OCI-LY1 (cell line): Measurements from ENCODE around the gene LRRC71.

Source experiments
- H2AFZ ChIP-seq: fragments of 200-600 bp; sonication (generic), shearing (Covaris generic); 2 replicates; pipeline ENCODE4 v1.6.0; 2014; ENCODE audit warnings: antibody characterized with exemption, mild to moderate bottlenecking, low read length
- H3F3A ChIP-seq: fragments of 200-600 bp; sonication (generic), shearing (Covaris generic); 2 replicates; pipeline ENCODE4 v1.6.0; 2014; ENCODE audit warnings: mild to moderate bottlenecking, antibody characterized with exemption, low read length, moderate library complexity; ENCODE audit not compliant: insufficient read depth
- H3K27ac ChIP-seq: fragments of 200-600 bp; sonication (generic); 2 replicates; pipeline ENCODE4 v1.5.1; 2014; ENCODE audit warnings: low read length, mixed run types, mild to moderate bottlenecking, low read depth; ENCODE audit not compliant: poor library complexity, severe bottlenecking
- H3K27me3 ChIP-seq: fragments of 200-600 bp; sonication (generic); 2 replicates; pipeline ENCODE4 v1.6.0; 2014; ENCODE audit warnings: antibody characterized with exemption, mild to moderate bottlenecking, low read length, moderate library complexity; ENCODE audit not compliant: insufficient read depth
- H3K36me3 ChIP-seq: fragments of 200-600 bp; sonication (generic); 2 replicates; pipeline ENCODE4 v1.6.1; 2014; ENCODE audit warnings: mild to moderate bottlenecking, antibody characterized with exemption, low read length, moderate library complexity, mixed read lengths; ENCODE audit not compliant: insufficient read depth
- H3K4me1 ChIP-seq: fragments of 200-600 bp; sonication (generic); 2 replicates; pipeline ENCODE4 v1.5.1; 2014; ENCODE audit warnings: mild to moderate bottlenecking, low read length, moderate library complexity; ENCODE audit not compliant: insufficient read depth, severe bottlenecking
- H3K4me2 ChIP-seq: fragments of 200-600 bp; sonication (generic), shearing (Covaris generic); 2 replicates; pipeline ENCODE4 v1.6.1; 2014; ENCODE audit warnings: low read length
- H3K4me3 ChIP-seq: fragments of 200-600 bp; sonication (generic); 2 replicates; pipeline ENCODE4 v1.5.1; 2014; ENCODE audit warnings: low read length, low read depth, mild to moderate bottlenecking, mixed read lengths; ENCODE audit not compliant: poor library complexity, severe bottlenecking
- H3K79me2 ChIP-seq: fragments of 200-600 bp; shearing (Covaris generic); 2 replicates; pipeline ENCODE4 v1.6.1; 2016; ENCODE audit warnings: mixed run types, low read length, mixed read lengths; ENCODE audit not compliant: insufficient read depth
- H3K9ac ChIP-seq: fragments of 200-600 bp; sonication (generic), shearing (Covaris generic); 2 replicates; pipeline ENCODE4 v1.6.1; 2014; ENCODE audit warnings: mild to moderate bottlenecking, low read length, mixed read lengths
- H3K9me2 ChIP-seq: fragments of 200-600 bp; sonication (generic), shearing (Covaris generic); 2 replicates; pipeline ENCODE4 v1.6.1; 2014; ENCODE audit warnings: low read depth, mild to moderate bottlenecking, low read length, mixed read lengths
- H3K9me3 ChIP-seq: fragments of 200-600 bp; shearing (Covaris generic); 2 replicates; pipeline ENCODE4 v1.6.1; 2014; ENCODE audit warnings: low read length, mixed read lengths
- H4K20me1 ChIP-seq: fragments of 200-600 bp; sonication (generic), shearing (Covaris generic); 2 replicates; pipeline ENCODE4 v1.6.0; 2016; ENCODE audit warnings: mild to moderate bottlenecking, low read length; ENCODE audit not compliant: insufficient read depth
- CTCF ChIP-seq: fragments of 200-600 bp; sonication (generic), shearing (Covaris generic); IDR thresholded peaks from 2 replicates; pipeline ENCODE4 v1.5.1; 2017; ENCODE audit warnings: mild to moderate bottlenecking, antibody characterized with exemption, low read length, moderate library complexity, mixed read lengths
- EZH2 ChIP-seq: fragments of 200-600 bp; sonication (generic), shearing (Covaris generic); IDR thresholded peaks from 2 replicates; pipeline ENCODE4 v1.8.0; 2017; ENCODE audit warnings: borderline replicate concordance, mixed run types, mild to moderate bottlenecking, antibody characterized with exemption, low read length, moderate library complexity, mixed read lengths

Gene LRRC71

GRCh38 chr1:156905176-156905575, 15.3 kb upstream of the LRRC71 start:
- no peak overlapping the region for H2AFZ ChIP-seq
- H3K36me3 ChIP-seq: no peaks in the 10 kb centered on the region
- no peaks in the 10 kb centered on the region for H3K4me1 ChIP-seq
- H3K9me3 ChIP-seq: no peaks in the 10 kb centered on the region
- no peak overlapping the region for H3K27ac ChIP-seq
- TF ChIP-seq CTCF (no peak), EZH2 (no peak)
- H3F3A ChIP-seq: no peaks in the 10 kb centered on the region
- no peak overlapping the region for H3K4me3 ChIP-seq
- H3K27me3 ChIP-seq: 0 out of 2 replicates have a peak, but pooled peaks cover 4% of the 10 kb centered on the region
- no peaks in the 10 kb centered on the region for H4K20me1 ChIP-seq
- no peaks in the 10 kb centered on the region for H3K79me2 ChIP-seq
- no peaks in the 10 kb centered on the region for H3K9me2 ChIP-seq
- no peak overlapping the region for H3K9ac ChIP-seq
- no peak overlapping the region for H3K4me2 ChIP-seq

- no peaks in the 10 kb centered on the region for H3F3A ChIP-seq
- H4K20me1 ChIP-seq: no peaks in the 10 kb centered on the region
- no peak overlapping the region for H3K9ac ChIP-seq
- H3K79me2 ChIP-seq: no peaks in the 10 kb centered on the region
- H3K9me2 ChIP-seq: no peaks in the 10 kb centered on the region
- TF ChIP-seq CTCF: no peak
- no peak for TF ChIP-seq EZH2
- H3K4me1 ChIP-seq: no peaks in the 10 kb centered on the region
- no peak overlapping the region for H2AFZ ChIP-seq
- H3K9me3 ChIP-seq: no peaks in the 10 kb centered on the region
- H3K36me3 ChIP-seq: no peaks in the 10 kb centered on the region
- H3K4me2 ChIP-seq: no peak overlapping the region
- 0 out of 2 replicates have a peak, but pooled peaks cover 4% of the 10 kb centered on the region for H3K27me3 ChIP-seq
- no peak overlapping the region for H3K4me3 ChIP-seq
- H3K27ac ChIP-seq: no peak overlapping the region
Observed at GRCh38 chr1:156905651-156906050, 14.8 kb upstream of the LRRC71 start.

- Histone ChIP-seq H3K4me1 (no peaks in the 10 kb centered on the region), H3K4me3 (no peak overlapping the region), H3K27me3 (0 out of 2 replicates have a peak, but pooled peaks cover 4% of the 10 kb centered on the region), H3K4me2 (no peak overlapping the region), H3K79me2 (no peaks in the 10 kb centered on the region), H3K9ac (no peak overlapping the region), H3F3A (no peaks in the 10 kb centered on the region), H2AFZ (no peak overlapping the region), H3K9me3 (no peaks in the 10 kb centered on the region), H3K9me2 (no peaks in the 10 kb centered on the region), H3K36me3 (no peaks in the 10 kb centered on the region), H3K27ac (no peak overlapping the region), H4K20me1 (no peaks in the 10 kb centered on the region)
- TF ChIP-seq CTCF: no peak
- no peak for TF ChIP-seq EZH2
Observed at GRCh38 chr1:156906206-156906906, 14.1 kb upstream of the LRRC71 start.
